Measurements from ENCODE around the gene TPM1.

DNA sequence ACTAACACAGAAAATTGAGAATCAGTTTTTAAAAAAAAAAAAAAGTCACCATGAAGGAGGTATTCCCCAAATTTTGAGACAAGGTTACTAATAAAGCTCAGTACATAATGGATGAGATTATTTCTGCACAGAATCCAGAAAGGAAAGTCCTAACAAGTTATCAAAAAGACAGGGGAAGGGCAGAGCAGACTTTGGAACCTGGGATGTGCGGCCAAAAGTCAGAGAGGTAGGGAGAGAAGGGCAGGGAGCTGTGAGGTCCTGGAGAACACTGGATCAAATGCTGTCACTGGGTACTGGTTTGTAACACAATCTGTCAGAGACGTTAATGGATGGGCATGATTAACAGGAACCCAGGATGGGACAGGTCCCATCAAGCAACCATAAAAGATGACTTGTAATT, 67.0 kb downstream of the TPM1 start:
- TF ChIP-seq, protein P1, sequence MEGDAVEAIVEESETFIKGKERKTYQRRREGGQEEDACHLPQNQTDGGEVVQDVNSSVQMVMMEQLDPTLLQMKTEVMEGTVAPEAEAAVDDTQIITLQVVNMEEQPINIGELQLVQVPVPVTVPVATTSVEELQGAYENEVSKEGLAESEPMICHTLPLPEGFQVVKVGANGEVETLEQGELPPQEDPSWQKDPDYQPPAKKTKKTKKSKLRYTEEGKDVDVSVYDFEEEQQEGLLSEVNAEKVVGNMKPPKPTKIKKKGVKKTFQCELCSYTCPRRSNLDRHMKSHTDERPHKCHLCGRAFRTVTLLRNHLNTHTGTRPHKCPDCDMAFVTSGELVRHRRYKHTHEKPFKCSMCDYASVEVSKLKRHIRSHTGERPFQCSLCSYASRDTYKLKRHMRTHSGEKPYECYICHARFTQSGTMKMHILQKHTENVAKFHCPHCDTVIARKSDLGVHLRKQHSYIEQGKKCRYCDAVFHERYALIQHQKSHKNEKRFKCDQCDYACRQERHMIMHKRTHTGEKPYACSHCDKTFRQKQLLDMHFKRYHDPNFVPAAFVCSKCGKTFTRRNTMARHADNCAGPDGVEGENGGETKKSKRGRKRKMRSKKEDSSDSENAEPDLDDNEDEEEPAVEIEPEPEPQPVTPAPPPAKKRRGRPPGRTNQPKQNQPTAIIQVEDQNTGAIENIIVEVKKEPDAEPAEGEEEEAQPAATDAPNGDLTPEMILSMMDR (IDR thresholded peaks at IDR 0.05; ENCODE audit: poor library complexity), result no peak
- TF ChIP-seq EZH2 (IDR thresholded peaks at IDR 0.05; ENCODE audit: borderline replicate concordance) (no peak), EZH2phosphoT487 (IDR thresholded peaks at IDR 0.05; ENCODE audit: low read depth, severe bottlenecking, unreplicated experiment) (no peak)
